Smooth muscle cell (in vitro differentiated cells): ENCODE measurements around the gene HEXIM2. TPM values are rescaled to one million over a fixed set of nuclear protein-coding genes. Genes with fewer than 3 reads are reported as not detected.

Experiments used
- DNase-seq: peaks from one replicate; lab custom pipeline; 2025; ENCODE audit not compliant: unreplicated experiment; lab: John Stamatoyannopoulos, UW
- H2AFZ ChIP-seq: fragments of 200-600 bp; sonication (generic); 2 replicates; pipeline ENCODE4 v1.6.0; 2016; ENCODE audit warnings: antibody characterized with exemption, low read depth, mild to moderate bottlenecking
- H3F3A ChIP-seq: fragments of 200-600 bp; sonication (generic); 2 replicates; pipeline ENCODE4 v1.6.0; 2017; ENCODE audit warnings: antibody characterized with exemption, low read depth
- H3K27ac ChIP-seq: fragments of 200-600 bp; sonication (generic); 2 replicates; pipeline ENCODE4 v1.5.1; 2016; ENCODE audit warnings: low read depth, mild to moderate bottlenecking
- H3K27me3 ChIP-seq: fragments of 200-600 bp; sonication (generic); 2 replicates; pipeline ENCODE4 v1.6.1; 2016; ENCODE audit warnings: low read depth, mild to moderate bottlenecking
- H3K36me3 ChIP-seq: fragments of 200-600 bp; sonication (generic); 2 replicates; pipeline ENCODE4 v1.5.1; 2016; ENCODE audit warnings: low read depth
- H3K4me1 ChIP-seq: fragments of 200-600 bp; sonication (generic); 2 replicates; pipeline ENCODE4 v1.5.1; 2016; ENCODE audit warnings: low read depth
- H3K4me2 ChIP-seq: fragments of 200-600 bp; sonication (generic); 2 replicates; pipeline ENCODE4 v1.6.0; 2016; ENCODE audit warnings: mild to moderate bottlenecking
- H3K4me3 ChIP-seq: fragments of 200-600 bp; sonication (generic); 2 replicates; pipeline ENCODE4 v1.5.1; 2016; ENCODE audit warnings: mild to moderate bottlenecking
- H3K79me2 ChIP-seq: fragments of 200-600 bp; sonication (generic); 2 replicates; pipeline ENCODE4 v1.6.0; 2016; ENCODE audit warnings: low read depth, mild to moderate bottlenecking
- H3K9ac ChIP-seq: fragments of 200-600 bp; sonication (generic); 2 replicates; pipeline ENCODE4 v1.6.0; 2016; ENCODE audit warnings: low read depth
- H3K9me3 ChIP-seq: fragments of 200-600 bp; sonication (generic); replicated peaks from 2 replicates; pipeline ENCODE4 v1.5.1; 2016; ENCODE audit warnings: low read depth
- H4K20me1 ChIP-seq: fragments of 200-600 bp; sonication (generic); 2 replicates; pipeline ENCODE4 v1.6.0; 2016; ENCODE audit warnings: low read depth
- WGBS: methylation state at CpG from one replicate; pipeline ENCODE4 v1.1.7; 2016; ENCODE audit warnings: low lambda C conversion rate; 5-methylcytosine and 5-hydroxymethylcytosine counted together
- polyA plus RNA-seq: library from polyadenylated mRNA; unstranded; fragments of >200 nt; fragmentation: Nextera tagmentation; extraction: Ambion mirVana; gene quantifications from 2 replicates; pipeline ENCODE4 v1.2.1, GENCODE V29; 2016
- total RNA-seq: library from RNA; depleted of rRNA; stranded (reverse); fragments of >200 nt; gene quantifications from 2 replicates; pipeline ENCODE4 v1.2.3, GENCODE V29; 2014
- TF ChIP-seq, protein P1 (sequence below): fragments of 200-600 bp; sonication (generic); IDR thresholded peaks from 2 replicates; pipeline ENCODE4 v1.5.1; 2017; ENCODE audit warnings: borderline replicate concordance, mild to moderate bottlenecking, antibody characterized with exemption; ENCODE audit not compliant: insufficient read depth, poor library complexity, severe bottlenecking

Gene HEXIM2
- total and polyA plus RNA-seq, 2 experiments from 2014 or later: 3.4 to 6.8 TPM

DNA sequence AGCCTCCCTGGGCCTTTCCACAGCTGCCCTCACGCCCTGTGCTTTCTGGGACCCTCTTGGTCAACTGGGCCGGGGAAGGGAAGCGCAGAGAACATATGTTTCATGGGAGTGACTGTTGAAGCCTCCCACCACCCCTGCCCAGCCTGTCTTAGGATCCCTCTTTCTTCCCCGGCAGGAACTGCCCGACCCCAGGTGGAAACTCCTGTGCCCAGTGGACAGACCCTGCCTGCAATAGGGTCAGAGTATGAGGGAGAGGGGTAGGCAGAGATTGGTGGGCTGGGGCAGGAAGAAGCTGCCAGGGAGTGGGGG is 10.5 kb downstream of the HEXIM2 start:
- no peak overlapping the region for H3K9ac ChIP-seq
- TF ChIP-seq, protein P1, sequence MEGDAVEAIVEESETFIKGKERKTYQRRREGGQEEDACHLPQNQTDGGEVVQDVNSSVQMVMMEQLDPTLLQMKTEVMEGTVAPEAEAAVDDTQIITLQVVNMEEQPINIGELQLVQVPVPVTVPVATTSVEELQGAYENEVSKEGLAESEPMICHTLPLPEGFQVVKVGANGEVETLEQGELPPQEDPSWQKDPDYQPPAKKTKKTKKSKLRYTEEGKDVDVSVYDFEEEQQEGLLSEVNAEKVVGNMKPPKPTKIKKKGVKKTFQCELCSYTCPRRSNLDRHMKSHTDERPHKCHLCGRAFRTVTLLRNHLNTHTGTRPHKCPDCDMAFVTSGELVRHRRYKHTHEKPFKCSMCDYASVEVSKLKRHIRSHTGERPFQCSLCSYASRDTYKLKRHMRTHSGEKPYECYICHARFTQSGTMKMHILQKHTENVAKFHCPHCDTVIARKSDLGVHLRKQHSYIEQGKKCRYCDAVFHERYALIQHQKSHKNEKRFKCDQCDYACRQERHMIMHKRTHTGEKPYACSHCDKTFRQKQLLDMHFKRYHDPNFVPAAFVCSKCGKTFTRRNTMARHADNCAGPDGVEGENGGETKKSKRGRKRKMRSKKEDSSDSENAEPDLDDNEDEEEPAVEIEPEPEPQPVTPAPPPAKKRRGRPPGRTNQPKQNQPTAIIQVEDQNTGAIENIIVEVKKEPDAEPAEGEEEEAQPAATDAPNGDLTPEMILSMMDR: no peak
- H3K4me3 ChIP-seq: no peak overlapping the region

GRCh38 chr17:45172541-45173286 is 11.0 kb downstream of the HEXIM2 start:
- WGBS: 56% methylated on average over 10 of the region's 10 CpGs

More for the DNA sequence above, 10.5 kb downstream of the HEXIM2 start:
- H3K27me3 ChIP-seq: no peaks in the 10 kb centered on the region
- no peaks in the 10 kb centered on the region for H4K20me1 ChIP-seq
- H3K79me2 ChIP-seq: no peaks in the 10 kb centered on the region
- DNase-seq: no peak
- H3K9me3 ChIP-seq: no peaks in the 10 kb centered on the region
- no peak overlapping the region for H3K27ac ChIP-seq
- H3F3A ChIP-seq: peaks cover 5% of the 10 kb centered on the region
- 76% methylated on average over 5 of the region's 5 CpGs for WGBS
- no peaks in the 10 kb centered on the region for H3K36me3 ChIP-seq
- peak overlapping the region; percentile 30 for H3K4me2 ChIP-seq
- peaks cover 24% of the 10 kb centered on the region for H3K4me1 ChIP-seq
- no peak overlapping the region for H2AFZ ChIP-seq

DNA sequence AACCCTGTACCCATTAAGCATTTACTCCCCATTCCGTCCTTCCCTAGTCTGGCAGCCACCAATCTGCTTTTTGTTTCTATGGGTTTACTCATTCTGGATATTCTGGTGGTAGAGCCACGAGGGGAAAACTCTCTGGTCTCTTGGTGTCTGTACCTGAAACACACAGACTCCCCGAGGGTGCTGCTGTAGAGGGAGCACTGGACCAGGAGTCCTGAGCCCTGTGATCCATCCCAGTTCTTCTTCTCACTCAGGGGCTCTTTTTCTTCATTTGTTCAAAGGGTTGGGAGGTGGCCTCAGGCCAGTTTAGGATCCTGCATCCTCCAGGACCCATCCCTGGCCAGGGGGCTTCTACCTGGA is 14.1 kb downstream of the HEXIM2 start:
- Histone ChIP-seq H3K27me3 (no peaks in the 10 kb centered on the region), H3F3A (peaks cover 5% of the 10 kb centered on the region), H3K4me3 (no peak overlapping the region), H3K9me3 (no peaks in the 10 kb centered on the region), H3K4me1 (peaks cover 23% of the 10 kb centered on the region), H3K9ac (no peak overlapping the region), H3K4me2 (peak overlapping the region; percentile 20), H4K20me1 (no peaks in the 10 kb centered on the region), H3K79me2 (no peaks in the 10 kb centered on the region), H3K36me3 (no peaks in the 10 kb centered on the region), H3K27ac (no peak overlapping the region), H2AFZ (no peak overlapping the region)
- TF ChIP-seq, protein P1: no peak
- 84% methylated on average over 3 of the region's 3 CpGs for WGBS
- DNase-seq: no peak

More at GRCh38 chr17:45172541-45173286, 11.0 kb downstream of the HEXIM2 start:
- Histone ChIP-seq H3F3A (peaks cover 5% of the 10 kb centered on the region), H3K79me2 (no peaks in the 10 kb centered on the region), H3K36me3 (no peaks in the 10 kb centered on the region), H3K9me3 (no peaks in the 10 kb centered on the region), H2AFZ (no peak overlapping the region), H3K4me1 (peaks cover 24% of the 10 kb centered on the region), H3K4me3 (no peak overlapping the region), H3K27me3 (no peaks in the 10 kb centered on the region), H3K4me2 (peak overlapping the region; percentile 30), H3K9ac (no peak overlapping the region), H3K27ac (no peak overlapping the region), H4K20me1 (no peaks in the 10 kb centered on the region)
- TF ChIP-seq, protein P1: no peak
- no peak for DNase-seq

GRCh38 chr17:45177563-45177962 is 15.9 kb downstream of the HEXIM2 start:
- H2AFZ ChIP-seq: no peak overlapping the region
- H3F3A ChIP-seq: no peaks in the 10 kb centered on the region
- H3K27me3 ChIP-seq: no peaks in the 10 kb centered on the region
- H3K4me3 ChIP-seq: no peak overlapping the region
- no peak overlapping the region for H3K4me2 ChIP-seq
- no peaks in the 10 kb centered on the region for H3K9me3 ChIP-seq
- no peaks in the 10 kb centered on the region for H3K79me2 ChIP-seq
- no peaks in the 10 kb centered on the region for H3K36me3 ChIP-seq
- no peak overlapping the region for H3K27ac ChIP-seq
- TF ChIP-seq, protein P1: no peak
- H3K4me1 ChIP-seq: peaks cover 5% of the 10 kb centered on the region
- no peaks in the 10 kb centered on the region for H4K20me1 ChIP-seq
- H3K9ac ChIP-seq: no peak overlapping the region
- 81% methylated on average over 7 of the region's 7 CpGs for WGBS
- no peak for DNase-seq
